Astrocyte (in vitro differentiated cells and primary cell): ENCODE measurements around the gene CEP97. TPM values are rescaled to one million over a fixed set of nuclear protein-coding genes. Genes with fewer than 3 reads are reported as not detected.

ENCODE experiments used
- DNase-seq: peaks from one replicate; pipeline ENCODE4 v3.0.0-alpha.2; 2010; ENCODE audit warnings: low read depth
- FAIRE-seq: peaks from 2 replicates; lab custom pipeline; 2011; peaks lifted over from hg19 to GRCh38; lab: Jason Lieb, UNC
- H2AFZ ChIP-seq: 2 replicates; pipeline ENCODE4 v1.6.0; 2012; ENCODE audit warnings: low read depth, low read length, inconsistent platforms
- H3K27ac ChIP-seq: 2 replicates; pipeline ENCODE4 v1.5.1; 2011; ENCODE audit warnings: low read depth, low read length, inconsistent platforms
- H3K27me3 ChIP-seq: 2 replicates; pipeline ENCODE4 v1.6.0; 2011; ENCODE audit warnings: low read length, inconsistent platforms; ENCODE audit not compliant: insufficient read depth
- H3K36me3 ChIP-seq: 2 replicates; pipeline ENCODE4 v1.5.1; 2011; ENCODE audit warnings: low read length, inconsistent platforms; ENCODE audit not compliant: insufficient read depth
- H3K4me1 ChIP-seq: 2 replicates; pipeline ENCODE4 v1.5.1; 2011; ENCODE audit warnings: low read length, inconsistent platforms; ENCODE audit not compliant: insufficient read depth
- H3K4me2 ChIP-seq: 2 replicates; pipeline ENCODE4 v1.6.0; 2012; ENCODE audit warnings: low read length, inconsistent platforms
- H3K4me3 ChIP-seq: 2 replicates; pipeline ENCODE4 v1.5.1; 2011; ENCODE audit warnings: low read depth, mild to moderate bottlenecking, low read length, inconsistent platforms; ENCODE audit not compliant: insufficient read depth
- H3K79me2 ChIP-seq: 2 replicates; pipeline ENCODE4 v1.6.0; 2012; ENCODE audit warnings: mild to moderate bottlenecking, low read length, inconsistent platforms; ENCODE audit not compliant: insufficient read depth
- H3K9ac ChIP-seq: 2 replicates; pipeline ENCODE4 v1.6.0; 2012; ENCODE audit warnings: mild to moderate bottlenecking, low read length, inconsistent platforms
- H3K9me3 ChIP-seq: 2 replicates; pipeline ENCODE4 v1.5.1; 2012; ENCODE audit warnings: low read depth, mild to moderate bottlenecking, low read length, inconsistent platforms; ENCODE audit not compliant: insufficient read depth
- H4K20me1 ChIP-seq: 2 replicates; pipeline ENCODE4 v1.6.0; 2012; ENCODE audit warnings: low read length, inconsistent platforms; ENCODE audit not compliant: insufficient read depth
- H3K27ac Mint-ChIP-seq: one replicate; pipeline ENCODE4 v1.8.0; 2021; ENCODE audit warnings: mild to moderate bottlenecking, mixed read lengths; ENCODE audit not compliant: unreplicated experiment
- H3K27me3 Mint-ChIP-seq: one replicate; pipeline ENCODE4 v1.8.0; 2021; ENCODE audit warnings: low read depth, mixed read lengths; ENCODE audit not compliant: unreplicated experiment
- H3K36me3 Mint-ChIP-seq: one replicate; pipeline ENCODE4 v1.8.0; 2021; ENCODE audit warnings: low read depth, mixed read lengths; ENCODE audit not compliant: unreplicated experiment
- H3K4me1 Mint-ChIP-seq: one replicate; pipeline ENCODE4 v1.8.0; 2021; ENCODE audit warnings: low read depth, mixed read lengths; ENCODE audit not compliant: unreplicated experiment
- H3K4me3 Mint-ChIP-seq: one replicate; pipeline ENCODE4 v1.8.0; 2021; ENCODE audit warnings: mild to moderate bottlenecking, moderate library complexity, mixed read lengths; ENCODE audit not compliant: unreplicated experiment
- H3K9me3 Mint-ChIP-seq: one replicate; pipeline ENCODE4 v1.8.0; 2021; ENCODE audit warnings: mild to moderate bottlenecking, mixed read lengths; ENCODE audit not compliant: unreplicated experiment
- EZH2 ChIP-seq: IDR thresholded peaks from 2 replicates; pipeline ENCODE4 v1.6.1; 2012; ENCODE audit warnings: mild to moderate bottlenecking, low read length, inconsistent platforms; ENCODE audit not compliant: insufficient read depth
- total RNA-seq: library from RNA; stranded (reverse); gene quantifications from 2 replicates; pipeline ENCODE4 v1.2.1, GENCODE V29; 2021
- TF ChIP-seq, protein P1 (sequence below): IDR thresholded peaks from 2 replicates; pipeline ENCODE4 v1.5.1; 2011; ENCODE audit warnings: low read depth, mild to moderate bottlenecking, inconsistent platforms, low read length, moderate library complexity; ENCODE audit not compliant: insufficient read depth

CEP97 gene
- total RNA-seq, 1 donor from 2014 or later, result 11.5 TPM

DNA sequence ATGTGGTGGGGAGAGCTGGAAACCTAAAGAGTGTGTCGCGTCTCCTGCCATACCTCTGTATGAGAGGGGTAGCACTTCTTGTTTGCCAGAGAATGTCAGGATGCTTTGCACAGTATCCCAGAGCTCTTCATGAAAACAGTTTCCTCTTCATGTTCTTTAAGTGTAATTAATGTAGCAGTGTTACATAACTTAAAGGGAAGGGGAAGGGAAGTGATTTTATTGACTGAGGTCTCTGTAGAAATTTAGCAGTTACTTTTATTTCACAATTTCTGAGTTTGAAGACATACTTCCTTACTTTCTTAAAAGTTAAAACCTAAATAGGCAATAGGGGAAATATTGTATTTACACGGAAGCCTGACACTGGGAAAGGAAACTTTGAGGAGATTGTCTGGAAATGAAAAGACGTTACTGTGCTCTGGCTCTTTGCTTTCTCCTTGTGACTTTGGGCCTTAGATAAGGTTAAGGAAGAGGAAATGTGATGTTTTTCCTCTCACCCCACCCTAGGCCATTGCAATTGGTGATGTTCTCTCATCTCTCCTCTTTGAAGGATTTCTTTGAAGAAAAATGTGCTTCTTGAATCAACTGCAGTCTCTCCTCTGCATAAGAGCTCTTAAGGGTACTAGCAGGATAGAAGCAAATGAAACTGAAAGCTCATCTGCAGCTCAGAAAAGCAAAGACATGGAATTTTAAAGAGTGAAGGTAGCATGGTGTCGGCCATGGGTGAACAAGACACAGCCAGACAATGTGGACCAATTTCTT is 60.6 kb downstream of the CEP97 start:
- H3K4me2 ChIP-seq, result no peak overlapping the region
- H4K20me1 ChIP-seq, result peaks cover 12% of the 10 kb centered on the region
- H3K9me3 ChIP-seq, result no peaks in the 10 kb centered on the region
- H3K4me1 ChIP-seq, result peaks cover 10% of the 10 kb centered on the region
- H3K79me2 ChIP-seq, result peaks cover 27% of the 10 kb centered on the region
- no peak for TF ChIP-seq EZH2
- TF ChIP-seq, protein P1, sequence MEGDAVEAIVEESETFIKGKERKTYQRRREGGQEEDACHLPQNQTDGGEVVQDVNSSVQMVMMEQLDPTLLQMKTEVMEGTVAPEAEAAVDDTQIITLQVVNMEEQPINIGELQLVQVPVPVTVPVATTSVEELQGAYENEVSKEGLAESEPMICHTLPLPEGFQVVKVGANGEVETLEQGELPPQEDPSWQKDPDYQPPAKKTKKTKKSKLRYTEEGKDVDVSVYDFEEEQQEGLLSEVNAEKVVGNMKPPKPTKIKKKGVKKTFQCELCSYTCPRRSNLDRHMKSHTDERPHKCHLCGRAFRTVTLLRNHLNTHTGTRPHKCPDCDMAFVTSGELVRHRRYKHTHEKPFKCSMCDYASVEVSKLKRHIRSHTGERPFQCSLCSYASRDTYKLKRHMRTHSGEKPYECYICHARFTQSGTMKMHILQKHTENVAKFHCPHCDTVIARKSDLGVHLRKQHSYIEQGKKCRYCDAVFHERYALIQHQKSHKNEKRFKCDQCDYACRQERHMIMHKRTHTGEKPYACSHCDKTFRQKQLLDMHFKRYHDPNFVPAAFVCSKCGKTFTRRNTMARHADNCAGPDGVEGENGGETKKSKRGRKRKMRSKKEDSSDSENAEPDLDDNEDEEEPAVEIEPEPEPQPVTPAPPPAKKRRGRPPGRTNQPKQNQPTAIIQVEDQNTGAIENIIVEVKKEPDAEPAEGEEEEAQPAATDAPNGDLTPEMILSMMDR, result no peak
- no peak overlapping the region for H2AFZ ChIP-seq
- peaks cover 4% of the 10 kb centered on the region for H3K4me1 Mint-ChIP-seq
- no peaks in the 10 kb centered on the region for H3K27me3 ChIP-seq
- H3K27me3 Mint-ChIP-seq, result no peaks in the 10 kb centered on the region
- FAIRE-seq (no peak), DNase-seq (no peak)
- no peaks in the 10 kb centered on the region for H3K9me3 Mint-ChIP-seq
- no peak overlapping the region for H3K27ac ChIP-seq
- no peak overlapping the region for H3K4me3 Mint-ChIP-seq
- H3K36me3 ChIP-seq, result peaks cover 34% of the 10 kb centered on the region
- H3K36me3 Mint-ChIP-seq, result peaks cover 30% of the 10 kb centered on the region
- H3K27ac Mint-ChIP-seq, result no peak overlapping the region
- no peak overlapping the region for H3K4me3 ChIP-seq
- no peak overlapping the region for H3K9ac ChIP-seq

DNA sequence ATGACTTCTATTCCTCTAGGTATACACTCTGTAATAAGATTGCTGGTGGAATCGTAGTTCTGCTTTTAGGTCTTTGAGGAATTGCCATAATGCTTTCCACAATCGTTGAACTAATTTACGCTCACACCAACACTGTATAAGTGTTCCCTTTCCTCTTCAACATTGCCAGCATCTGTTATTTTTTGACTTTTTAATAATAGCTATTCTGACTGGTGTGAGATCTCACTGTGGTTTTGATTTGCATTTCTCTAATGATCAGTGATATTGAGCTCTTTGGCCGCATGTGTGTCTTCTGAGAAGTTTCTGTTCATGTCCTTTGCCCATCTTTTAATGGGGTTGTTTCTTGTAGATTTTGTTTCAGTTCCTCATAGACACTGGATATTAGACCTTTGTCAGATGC is 67.4 kb downstream of the CEP97 start:
- no peak overlapping the region for H2AFZ ChIP-seq
- H3K9me3 Mint-ChIP-seq, result peaks cover 1% of the 10 kb centered on the region
- H3K4me3 Mint-ChIP-seq, result no peak overlapping the region
- H3K4me3 ChIP-seq, result no peak overlapping the region
- FAIRE-seq (no peak), DNase-seq (no peak)
- no peak overlapping the region for H3K27ac ChIP-seq
- no peak overlapping the region for H3K9ac ChIP-seq
- H3K4me2 ChIP-seq, result no peak overlapping the region
- peaks cover 2% of the 10 kb centered on the region for H3K4me1 Mint-ChIP-seq
- TF ChIP-seq, protein P1, result no peak
- TF ChIP-seq EZH2, result no peak
- peaks cover 15% of the 10 kb centered on the region for H3K79me2 ChIP-seq
- peaks cover 20% of the 10 kb centered on the region for H4K20me1 ChIP-seq
- H3K4me1 ChIP-seq, result peaks cover 6% of the 10 kb centered on the region
- no peaks in the 10 kb centered on the region for H3K27me3 ChIP-seq
- H3K27me3 Mint-ChIP-seq, result no peaks in the 10 kb centered on the region
- H3K27ac Mint-ChIP-seq, result no peak overlapping the region
- H3K9me3 ChIP-seq, result no peaks in the 10 kb centered on the region
- H3K36me3 ChIP-seq, result peaks cover 22% of the 10 kb centered on the region
- peaks cover 35% of the 10 kb centered on the region for H3K36me3 Mint-ChIP-seq

DNA sequence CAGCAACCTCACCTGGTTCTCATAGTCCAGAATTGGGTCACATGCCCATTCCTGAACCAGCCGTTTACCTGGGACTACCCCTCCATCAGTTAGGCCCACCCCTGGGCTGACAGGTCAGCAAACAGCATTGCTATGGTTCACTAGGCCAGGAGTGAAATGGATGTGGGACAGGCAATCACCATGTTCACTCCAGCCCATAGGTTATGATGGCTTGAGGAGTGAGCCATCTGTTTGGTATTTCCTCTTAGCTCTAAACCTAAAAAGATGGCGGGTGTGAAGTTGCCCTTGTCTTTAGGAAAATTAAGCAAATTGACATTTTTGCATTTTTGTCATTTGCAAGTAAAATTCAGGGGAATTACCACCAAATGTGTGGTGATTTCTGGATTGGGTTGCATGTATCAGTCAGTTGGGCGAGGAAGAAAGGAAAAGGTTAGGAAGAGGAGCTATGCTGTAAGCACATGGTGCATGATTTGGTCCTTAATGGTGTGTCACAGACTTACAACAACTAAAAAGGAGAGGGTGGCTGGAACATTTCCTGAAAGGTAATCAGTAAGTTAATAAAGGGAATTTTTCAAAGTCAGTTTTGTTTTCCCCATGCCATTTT is 71.8 kb downstream of the CEP97 start:
- no peak for DNase-seq
- no peak overlapping the region for H3K27ac ChIP-seq
- no peaks in the 10 kb centered on the region for H3K27me3 ChIP-seq
- no peak overlapping the region for H3K4me2 ChIP-seq
- peaks cover 18% of the 10 kb centered on the region for H3K79me2 ChIP-seq
- H3K9ac ChIP-seq, result no peak overlapping the region
- H4K20me1 ChIP-seq, result peaks cover 13% of the 10 kb centered on the region
- Mint-ChIP-seq H3K36me3 (peaks cover 37% of the 10 kb centered on the region), H3K27me3 (no peaks in the 10 kb centered on the region), H3K27ac (peak overlapping the region; percentile 21), H3K9me3 (peaks cover 1% of the 10 kb centered on the region), H3K4me1 (peaks cover 2% of the 10 kb centered on the region), H3K4me3 (no peak overlapping the region)
- no peak overlapping the region for H3K4me3 ChIP-seq
- TF ChIP-seq EZH2, result no peak
- TF ChIP-seq, protein P1, result no peak
- no peak overlapping the region for H2AFZ ChIP-seq
- peaks cover 11% of the 10 kb centered on the region for H3K36me3 ChIP-seq
- H3K9me3 ChIP-seq, result no peaks in the 10 kb centered on the region
- no peak for FAIRE-seq
- H3K4me1 ChIP-seq, result peaks cover 6% of the 10 kb centered on the region
